Measurements from ENCODE around the gene TBX18. TPM values are rescaled to one million over a fixed set of nuclear protein-coding genes. Genes with fewer than 3 reads are reported as not detected.

Gene TBX18
- total and polyA plus RNA-seq, 12 donors: 1.0 to 10.4 (median 2.9) TPM

DNA sequence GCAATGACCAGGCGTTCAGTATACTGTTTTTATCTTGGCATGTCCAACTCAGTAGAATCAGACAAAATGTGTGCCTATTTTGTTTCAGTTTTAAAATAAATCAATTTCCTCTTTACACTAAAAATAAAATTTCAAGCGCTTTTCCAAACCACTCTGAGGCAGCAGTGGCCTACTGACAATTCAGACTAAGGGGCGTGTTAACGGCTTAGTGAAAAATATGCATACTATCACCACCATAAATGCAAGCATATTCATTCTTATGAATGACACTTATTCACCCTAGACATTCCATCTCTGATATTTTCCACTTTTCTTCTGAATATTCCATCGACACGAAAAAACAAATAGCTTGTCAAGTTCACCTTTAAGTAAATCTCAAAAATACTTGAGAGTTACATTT, 7.5 kb downstream of the TBX18 start:
- intact Hi-C loops (cut with DNase I): no loop called here
- WGBS, 4 donors: 74 to 78% (median 76%) methylated on average over 6 of the region's 6 CpGs
- Histone ChIP-seq H3K9me3 (replicated peaks in 1 of 3) (no peaks in the 10 kb centered on the region), H3K36me3 (replicated peaks in 1 of 2) (no peaks in the 10 kb centered on the region), H3K4me3 (no peak overlapping the region), H3K27ac (no peak overlapping the region), H3K27me3 (peaks cover 9% of the 10 kb centered on the region), H3K4me1 (replicated peaks in 1 of 2) (no peaks in the 10 kb centered on the region)
- no peak for TF ChIP-seq POLR2A (IDR thresholded peaks at IDR 0.05)
- TF ChIP-seq, protein P1, sequence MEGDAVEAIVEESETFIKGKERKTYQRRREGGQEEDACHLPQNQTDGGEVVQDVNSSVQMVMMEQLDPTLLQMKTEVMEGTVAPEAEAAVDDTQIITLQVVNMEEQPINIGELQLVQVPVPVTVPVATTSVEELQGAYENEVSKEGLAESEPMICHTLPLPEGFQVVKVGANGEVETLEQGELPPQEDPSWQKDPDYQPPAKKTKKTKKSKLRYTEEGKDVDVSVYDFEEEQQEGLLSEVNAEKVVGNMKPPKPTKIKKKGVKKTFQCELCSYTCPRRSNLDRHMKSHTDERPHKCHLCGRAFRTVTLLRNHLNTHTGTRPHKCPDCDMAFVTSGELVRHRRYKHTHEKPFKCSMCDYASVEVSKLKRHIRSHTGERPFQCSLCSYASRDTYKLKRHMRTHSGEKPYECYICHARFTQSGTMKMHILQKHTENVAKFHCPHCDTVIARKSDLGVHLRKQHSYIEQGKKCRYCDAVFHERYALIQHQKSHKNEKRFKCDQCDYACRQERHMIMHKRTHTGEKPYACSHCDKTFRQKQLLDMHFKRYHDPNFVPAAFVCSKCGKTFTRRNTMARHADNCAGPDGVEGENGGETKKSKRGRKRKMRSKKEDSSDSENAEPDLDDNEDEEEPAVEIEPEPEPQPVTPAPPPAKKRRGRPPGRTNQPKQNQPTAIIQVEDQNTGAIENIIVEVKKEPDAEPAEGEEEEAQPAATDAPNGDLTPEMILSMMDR (IDR thresholded peaks at IDR 0.05): no peak
- no peak for DNase-seq

DNA sequence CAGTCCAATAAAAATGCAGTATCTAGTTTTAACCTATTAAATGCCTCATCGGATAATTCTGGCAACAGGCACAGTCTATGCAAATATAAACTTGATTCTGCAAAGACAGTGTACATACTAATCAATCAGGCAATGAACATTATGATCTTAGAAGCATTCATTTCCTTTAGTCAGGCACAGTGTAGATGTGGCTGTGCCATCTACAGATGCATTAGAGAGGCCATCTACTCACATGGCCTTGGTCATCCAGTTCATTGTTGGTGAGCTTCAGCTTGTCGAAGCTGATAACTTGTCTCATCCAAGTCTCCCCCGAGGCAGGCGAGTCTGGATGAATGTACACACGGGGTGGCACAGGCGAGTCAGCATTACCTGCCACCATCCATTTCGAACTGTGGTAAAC, 7.9 kb downstream of the TBX18 start:
- 73 to 81% (median 77%) methylated on average over 7 of the region's 7 CpGs for WGBS, 4 donors
- Histone ChIP-seq H3K27ac (no peak overlapping the region), H3K4me1 (replicated peaks in 1 of 2) (no peaks in the 10 kb centered on the region), H3K27me3 (peaks cover 9% of the 10 kb centered on the region), H3K36me3 (replicated peaks in 1 of 2) (no peaks in the 10 kb centered on the region), H3K4me3 (no peak overlapping the region), H3K9me3 (replicated peaks in 1 of 3) (no peaks in the 10 kb centered on the region)
- TF ChIP-seq, protein P1 (IDR thresholded peaks at IDR 0.05): no peak
- TF ChIP-seq POLR2A (IDR thresholded peaks at IDR 0.05): no peak
- intact Hi-C loops (cut with DNase I): no loop called here
- no peak for DNase-seq

DNA sequence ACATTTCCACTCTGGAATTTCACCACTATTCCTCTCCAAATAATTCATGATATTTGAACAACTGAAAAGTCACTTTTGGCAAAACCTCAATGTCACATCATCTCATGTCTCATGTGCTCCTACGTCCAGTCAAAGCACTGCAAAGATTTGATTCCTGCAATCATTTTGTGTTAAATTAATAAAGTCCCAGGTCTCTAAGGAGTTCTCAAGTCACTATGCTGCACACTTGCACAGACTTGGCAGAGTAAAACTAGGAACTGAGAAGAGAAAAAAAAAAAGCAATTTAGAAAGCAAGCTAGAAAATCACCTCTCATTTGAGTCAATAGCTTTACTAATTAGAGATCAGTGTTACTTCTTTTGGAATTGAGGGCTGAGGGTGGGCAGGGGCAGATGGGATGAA, 11.2 kb downstream of the TBX18 start:
- no peaks in the 10 kb centered on the region for H3K36me3 ChIP-seq (replicated peaks in 1 of 2)
- H3K9me3 ChIP-seq (replicated peaks in 1 of 3): no peaks in the 10 kb centered on the region
- no peaks in the 10 kb centered on the region for H3K4me1 ChIP-seq (replicated peaks in 1 of 2)
- no peak overlapping the region for H3K4me3 ChIP-seq
- no peaks in the 10 kb centered on the region for H3K27me3 ChIP-seq
- no peak for TF ChIP-seq POLR2A (IDR thresholded peaks at IDR 0.05)
- TF ChIP-seq, protein P1 (IDR thresholded peaks at IDR 0.05): no peak
- H3K27ac ChIP-seq: no peak overlapping the region
- WGBS, 4 donors: 19 to 47% (median 35%) methylated on average over 1 of the region's 1 CpG
- intact Hi-C loops (cut with DNase I): no loop called here
- no peak for DNase-seq

DNA sequence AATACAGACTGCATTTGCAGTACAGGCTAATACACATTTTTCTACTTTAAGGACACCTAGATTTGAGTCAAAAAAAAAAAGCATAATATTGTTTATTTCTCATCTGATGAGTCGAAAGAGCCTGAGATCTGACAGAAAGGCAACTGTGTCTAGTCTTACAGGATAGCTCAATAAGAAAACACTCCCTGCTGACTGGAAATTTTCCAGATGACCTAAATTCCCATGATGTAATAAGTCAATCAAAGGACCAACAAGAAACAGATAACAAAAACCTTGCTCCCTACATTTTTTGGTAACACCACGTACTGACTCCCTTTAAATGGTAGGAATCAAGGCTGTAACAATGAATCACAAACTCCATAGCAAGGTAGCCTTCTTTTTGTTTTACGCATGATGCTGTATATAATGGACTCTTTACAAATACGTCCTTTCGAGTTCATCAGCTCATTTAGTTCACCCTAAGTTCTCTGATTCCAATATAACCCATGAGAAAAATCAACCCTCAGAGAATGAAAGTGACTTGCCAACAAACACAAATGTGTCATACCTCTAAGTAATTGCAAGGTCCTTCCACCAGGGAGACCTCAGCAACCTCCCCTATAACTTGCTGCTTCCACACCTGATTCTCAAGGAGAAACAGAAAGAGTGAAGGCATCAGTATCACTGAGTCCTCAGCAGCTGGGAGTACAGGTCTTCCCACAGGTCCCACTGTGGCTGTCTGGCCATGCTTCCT, 12.1 kb downstream of the TBX18 start:
- H3K9me3 ChIP-seq (replicated peaks in 1 of 3): no peaks in the 10 kb centered on the region
- intact Hi-C loops (cut with DNase I): no loop called here
- DNase-seq: no peak
- H3K27me3 ChIP-seq: no peaks in the 10 kb centered on the region
- H3K4me3 ChIP-seq: no peak overlapping the region
- no peak for TF ChIP-seq POLR2A (IDR thresholded peaks at IDR 0.05)
- TF ChIP-seq, protein P1 (IDR thresholded peaks at IDR 0.05): no peak
- no peaks in the 10 kb centered on the region for H3K4me1 ChIP-seq (replicated peaks in 1 of 2)
- no peaks in the 10 kb centered on the region for H3K36me3 ChIP-seq (replicated peaks in 1 of 2)
- H3K27ac ChIP-seq: no peak overlapping the region
- 60 to 65% (median 61%) methylated on average over 5 of the region's 5 CpGs for WGBS, 4 donors

All from adrenal gland (tissue), 12 donors.